Measurements from ENCODE around the gene LHFPL6.

DNA sequence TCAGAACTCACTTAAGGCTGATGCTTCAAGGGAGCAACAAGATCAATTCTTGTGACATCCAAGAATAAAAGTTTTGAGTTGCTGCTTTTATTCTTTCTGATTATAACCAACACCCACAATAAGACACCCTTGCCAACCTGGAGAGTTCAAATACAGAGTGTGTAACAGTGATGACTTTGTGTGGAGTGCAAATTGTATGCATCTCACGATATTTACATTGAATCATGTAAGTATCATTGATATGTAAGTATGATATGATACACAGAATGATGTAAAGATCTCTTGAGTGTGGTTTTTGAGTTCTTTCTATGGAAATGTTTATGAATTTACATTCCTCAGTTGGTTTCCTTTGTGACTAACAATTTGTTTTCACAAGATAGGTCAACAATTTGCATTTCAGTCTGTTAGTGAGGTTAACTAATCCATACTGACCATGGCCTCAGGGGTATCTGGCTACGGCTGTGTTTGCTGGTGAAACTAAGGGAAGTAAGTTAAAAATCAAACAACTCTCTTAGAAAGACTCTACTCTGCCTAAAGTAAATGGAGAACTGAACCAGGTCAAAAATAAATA, 12.4 kb downstream of the LHFPL6 start:
- TF ChIP-seq EZH2 (IDR thresholded peaks at IDR 0.05; ENCODE audit: borderline replicate concordance) = no peak
- TF ChIP-seq, protein P1, sequence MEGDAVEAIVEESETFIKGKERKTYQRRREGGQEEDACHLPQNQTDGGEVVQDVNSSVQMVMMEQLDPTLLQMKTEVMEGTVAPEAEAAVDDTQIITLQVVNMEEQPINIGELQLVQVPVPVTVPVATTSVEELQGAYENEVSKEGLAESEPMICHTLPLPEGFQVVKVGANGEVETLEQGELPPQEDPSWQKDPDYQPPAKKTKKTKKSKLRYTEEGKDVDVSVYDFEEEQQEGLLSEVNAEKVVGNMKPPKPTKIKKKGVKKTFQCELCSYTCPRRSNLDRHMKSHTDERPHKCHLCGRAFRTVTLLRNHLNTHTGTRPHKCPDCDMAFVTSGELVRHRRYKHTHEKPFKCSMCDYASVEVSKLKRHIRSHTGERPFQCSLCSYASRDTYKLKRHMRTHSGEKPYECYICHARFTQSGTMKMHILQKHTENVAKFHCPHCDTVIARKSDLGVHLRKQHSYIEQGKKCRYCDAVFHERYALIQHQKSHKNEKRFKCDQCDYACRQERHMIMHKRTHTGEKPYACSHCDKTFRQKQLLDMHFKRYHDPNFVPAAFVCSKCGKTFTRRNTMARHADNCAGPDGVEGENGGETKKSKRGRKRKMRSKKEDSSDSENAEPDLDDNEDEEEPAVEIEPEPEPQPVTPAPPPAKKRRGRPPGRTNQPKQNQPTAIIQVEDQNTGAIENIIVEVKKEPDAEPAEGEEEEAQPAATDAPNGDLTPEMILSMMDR (IDR thresholded peaks at IDR 0.05; ENCODE audit: poor library complexity) = no peak

Data from hepatocyte (in vitro differentiated cells).